NCI-H1417 (cell line): ENCODE measurements around the gene RAPGEF6.
"Not testable (repeated sequence)": the region's sequence is repeated elsewhere in the genome, so short reads cannot be mapped to it uniquely, and the experiment has no call there.

Source experiments
- DNase-seq, 3 experiments: peaks; one replicate each; lab custom pipeline; 2025; lab: John Stamatoyannopoulos, UW

Gene RAPGEF6

DNA sequence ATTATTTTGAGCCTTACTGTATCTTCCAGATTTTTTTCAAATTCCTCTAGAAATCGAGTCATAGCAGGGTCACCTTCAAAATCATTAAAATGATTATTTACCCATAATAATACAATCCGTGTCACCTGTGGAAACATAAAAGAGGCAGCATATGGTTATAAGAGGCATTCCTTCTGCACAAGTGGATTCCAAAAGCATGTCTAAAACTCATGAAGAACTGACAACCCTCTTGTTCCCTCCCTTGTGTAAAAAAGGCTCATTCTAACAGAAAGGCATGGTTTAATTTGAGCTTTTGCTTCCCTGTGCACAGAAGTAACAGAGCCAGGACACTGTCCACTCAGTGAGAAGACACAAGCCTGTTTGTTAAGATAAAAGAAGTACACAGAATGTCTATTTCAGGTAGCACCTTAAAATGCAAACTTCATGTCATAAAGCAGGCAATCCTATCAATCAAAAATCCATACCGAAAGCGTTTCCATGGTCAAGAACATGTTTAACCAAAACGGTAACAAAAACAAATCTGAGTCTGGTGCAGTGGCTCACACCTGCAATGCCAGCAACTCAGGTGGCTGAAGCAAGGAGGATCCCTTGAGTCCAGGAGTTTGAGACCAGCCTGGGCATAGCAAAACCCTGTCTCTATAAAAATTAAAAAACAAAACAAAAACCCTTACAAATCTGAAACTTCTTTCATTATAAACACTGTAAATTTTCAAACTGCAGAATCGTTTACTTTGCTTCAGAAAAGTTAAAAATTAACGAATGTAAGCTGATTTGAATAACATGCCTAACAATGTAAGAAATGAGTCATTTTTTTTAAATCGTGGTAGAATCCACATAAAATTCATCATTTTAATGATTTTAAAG lies 139.3 kb downstream of the RAPGEF6 start:
- DNase-seq = peak in 1 of 3 experiments; percentile 3

- DNase-seq = no peak
Observed at GRCh38 chr5:131491749-131492148, 143.3 kb downstream of the RAPGEF6 start.

GRCh38 chr5:131488463-131488862 lies 146.6 kb downstream of the RAPGEF6 start:
- no peak for DNase-seq

DNA sequence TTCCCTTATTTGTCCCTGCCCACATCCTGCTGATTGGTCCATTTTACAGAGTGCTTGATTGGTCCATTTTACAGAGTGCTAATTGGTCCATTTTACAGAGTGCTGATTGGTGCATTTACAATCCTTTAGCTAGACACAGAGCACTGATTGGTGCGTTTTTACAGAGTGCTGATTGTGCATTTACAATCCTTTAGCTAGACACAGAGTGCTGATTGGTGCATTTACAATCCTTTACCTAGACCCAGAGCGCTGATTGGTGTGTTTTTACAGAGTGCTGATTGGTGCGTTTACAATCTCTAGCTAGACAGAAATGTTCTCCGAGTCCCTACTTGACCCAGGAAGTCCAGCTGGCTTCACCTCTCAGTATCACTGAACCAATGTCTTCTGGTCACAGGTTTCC lies 147.7 kb downstream of the RAPGEF6 start:
- not testable (repeated sequence) for DNase-seq

DNA sequence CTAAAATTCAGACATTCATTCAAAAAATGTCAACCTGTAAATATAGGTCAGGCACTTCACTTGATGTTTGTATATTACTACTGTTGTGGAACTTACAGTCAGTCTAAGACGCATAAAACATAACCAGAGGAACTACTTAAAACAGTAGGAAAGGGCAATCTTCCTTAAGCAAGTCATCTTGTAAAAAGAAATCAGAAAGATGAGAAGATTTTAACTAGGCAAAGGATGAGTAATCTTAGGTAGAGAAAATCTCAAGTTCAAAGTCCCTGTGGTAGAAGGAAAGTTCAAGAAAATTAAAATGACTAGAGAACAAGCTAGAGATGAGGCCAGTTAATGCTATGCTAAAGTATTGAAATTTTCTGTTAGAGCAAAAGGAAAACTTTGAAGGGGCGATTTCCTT lies 152.4 kb downstream of the RAPGEF6 start:
- no peak for DNase-seq

DNA sequence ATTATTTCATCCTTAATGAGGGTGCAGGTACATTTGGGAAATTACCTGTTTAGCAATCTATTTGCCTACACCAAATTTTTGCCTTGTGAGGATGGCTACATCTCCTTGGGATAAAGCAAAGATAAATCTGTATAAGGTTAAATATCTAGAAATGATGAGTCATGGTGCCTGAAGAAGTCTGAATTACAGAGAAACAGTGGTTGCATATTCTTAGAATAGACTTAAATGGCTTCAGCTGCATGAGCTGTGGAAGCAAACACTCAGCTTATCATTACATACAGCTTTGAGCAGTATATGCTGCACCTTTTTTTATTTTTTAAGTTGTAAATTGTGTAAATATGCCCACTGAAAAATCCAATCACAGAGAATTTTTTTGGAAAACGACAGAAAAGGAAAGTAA lies 153.5 kb downstream of the RAPGEF6 start:
- DNase-seq = no peak

GRCh38 chr5:131475541-131475941 lies 159.5 kb downstream of the RAPGEF6 start:
- no peak for DNase-seq

DNA sequence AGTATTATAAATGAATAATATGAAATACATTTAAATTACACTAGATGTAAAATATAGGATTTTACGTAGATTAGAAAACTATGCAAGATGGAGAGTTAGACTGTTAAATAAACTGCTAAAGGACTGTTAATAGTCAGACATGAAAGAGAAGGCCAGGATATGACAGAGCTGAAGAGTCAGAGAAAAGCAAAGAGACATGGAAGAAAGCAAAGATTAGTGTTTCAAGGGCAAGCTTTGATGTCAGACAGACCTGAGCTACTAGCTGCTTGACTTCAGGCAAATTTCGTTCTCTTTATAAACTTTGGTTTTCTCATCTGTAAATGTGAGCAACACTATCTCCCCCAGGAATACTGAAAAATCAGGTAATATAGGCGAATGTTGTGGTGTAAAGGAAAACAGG lies 161.3 kb downstream of the RAPGEF6 start:
- no peak for DNase-seq

- no peak for DNase-seq
Observed at GRCh38 chr5:131466171-131466766, 168.8 kb downstream of the RAPGEF6 start.

- DNase-seq = no peak
Observed at GRCh38 chr5:131463656-131464055, 171.4 kb downstream of the RAPGEF6 start.

GRCh38 chr5:131462454-131462853 lies 172.6 kb downstream of the RAPGEF6 start:
- DNase-seq = peak in 2 of 3 experiments; percentile 39 to 43

- DNase-seq = peak in 1 of 3 experiments; percentile 13
Observed at GRCh38 chr5:131461742-131462141, 173.3 kb downstream of the RAPGEF6 start.

DNA sequence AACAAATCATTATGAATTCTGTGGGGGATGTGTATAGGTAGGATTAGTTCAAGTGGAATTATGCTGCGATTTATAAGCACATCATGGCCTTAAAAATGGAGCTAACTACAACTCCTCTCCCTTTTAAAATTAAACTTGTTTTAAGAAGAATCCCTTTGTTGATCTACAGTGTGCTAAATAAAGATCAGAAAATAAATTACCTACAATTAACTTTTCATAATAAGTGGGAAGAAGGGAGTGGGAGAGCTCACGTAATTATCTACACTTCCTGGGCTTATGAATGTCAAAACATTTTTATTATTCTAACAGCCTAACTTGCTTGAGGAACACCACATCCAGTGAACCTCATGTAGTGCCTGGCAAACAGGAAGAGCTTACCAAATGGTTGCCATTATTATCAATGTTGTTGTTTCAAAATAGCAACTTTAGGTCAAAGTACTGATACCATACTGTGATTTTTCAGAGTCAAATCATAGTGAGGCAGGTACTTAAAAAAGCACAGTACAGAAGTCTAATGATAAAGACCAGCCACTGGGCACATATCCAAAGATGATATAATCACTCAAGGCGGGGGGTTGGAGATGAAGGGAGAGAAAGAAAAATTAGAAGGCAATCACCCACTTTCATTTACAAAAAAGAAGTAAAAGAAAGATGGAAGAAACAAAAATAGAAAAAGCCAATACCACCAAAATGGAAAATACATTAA lies 174.0 kb downstream of the RAPGEF6 start:
- peak in 2 of 3 experiments; percentile 11 to 79 for DNase-seq

- no peak for DNase-seq
Observed at GRCh38 chr5:131460133-131460532, 174.9 kb downstream of the RAPGEF6 start.

DNA sequence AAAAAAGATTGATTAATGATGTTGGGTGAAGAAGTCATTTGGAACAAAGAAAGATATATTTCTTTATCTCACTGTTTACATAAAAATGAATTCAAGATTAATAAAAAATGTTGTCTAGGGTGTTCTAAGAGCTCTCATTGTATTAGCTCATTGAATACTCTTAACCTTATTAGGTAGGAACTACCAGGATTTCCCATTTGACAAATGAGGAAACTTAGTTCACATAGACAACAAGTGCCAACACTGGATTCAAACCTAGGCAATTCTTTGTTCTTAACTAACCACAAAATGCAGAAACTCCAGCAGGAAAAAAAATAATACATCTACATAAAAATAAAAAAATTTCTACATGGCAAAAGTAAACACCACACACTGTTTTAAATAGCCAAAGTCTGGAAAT lies 175.8 kb downstream of the RAPGEF6 start:
- no peak for DNase-seq

GRCh38 chr5:131457193-131457592 lies 177.8 kb downstream of the RAPGEF6 start:
- DNase-seq = no peak

GRCh38 chr5:131450941-131451340 lies 184.1 kb downstream of the RAPGEF6 start:
- no peak for DNase-seq

DNA sequence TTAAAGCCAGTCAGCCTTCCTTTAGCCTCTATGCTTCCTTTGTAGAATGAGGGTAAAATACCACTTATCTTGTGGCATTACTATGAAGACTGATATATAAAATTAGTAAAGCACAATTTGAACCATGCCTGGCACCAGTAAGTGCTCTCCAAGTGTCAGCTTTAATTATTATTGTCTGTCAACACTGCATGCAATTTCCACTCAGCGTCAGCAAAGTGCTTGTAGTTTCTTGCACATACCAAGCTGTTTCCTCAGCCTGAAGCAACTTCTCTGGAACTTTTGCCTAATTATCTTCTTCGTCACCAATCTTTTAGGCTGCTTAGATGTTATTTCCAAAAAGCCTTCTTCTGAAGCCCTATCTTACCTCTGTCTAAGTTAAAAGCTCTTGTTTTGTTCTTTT lies 193.8 kb downstream of the RAPGEF6 start:
- DNase-seq = peak in 2 of 3 experiments; percentile 27 to 64

- no peak for DNase-seq
Observed at GRCh38 chr5:131436081-131436480, 198.9 kb downstream of the RAPGEF6 start.

DNA sequence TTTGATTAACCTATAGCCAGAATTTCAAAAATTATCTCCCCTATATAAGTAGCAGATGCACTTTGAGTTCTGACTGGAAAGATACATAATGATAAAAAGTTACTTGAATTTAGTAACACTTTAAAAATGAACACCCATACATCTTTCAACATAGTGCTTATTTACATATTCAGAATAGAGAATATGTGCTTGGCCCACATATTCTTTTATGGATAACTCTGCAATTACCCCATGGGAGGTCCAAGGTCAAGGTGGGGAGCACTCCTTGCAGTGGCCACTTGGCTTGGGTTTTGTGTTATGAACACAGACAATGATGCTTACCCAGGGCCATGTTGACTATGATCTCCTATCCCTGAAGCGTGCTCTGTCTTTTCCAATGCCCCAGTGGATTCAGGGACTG lies 201.9 kb downstream of the RAPGEF6 start:
- no peak for DNase-seq

GRCh38 chr5:131431794-131432193 lies 203.2 kb downstream of the RAPGEF6 start:
- DNase-seq = no peak

- DNase-seq = no peak
Observed at GRCh38 chr5:131430794-131431193, 204.2 kb downstream of the RAPGEF6 start.

DNA sequence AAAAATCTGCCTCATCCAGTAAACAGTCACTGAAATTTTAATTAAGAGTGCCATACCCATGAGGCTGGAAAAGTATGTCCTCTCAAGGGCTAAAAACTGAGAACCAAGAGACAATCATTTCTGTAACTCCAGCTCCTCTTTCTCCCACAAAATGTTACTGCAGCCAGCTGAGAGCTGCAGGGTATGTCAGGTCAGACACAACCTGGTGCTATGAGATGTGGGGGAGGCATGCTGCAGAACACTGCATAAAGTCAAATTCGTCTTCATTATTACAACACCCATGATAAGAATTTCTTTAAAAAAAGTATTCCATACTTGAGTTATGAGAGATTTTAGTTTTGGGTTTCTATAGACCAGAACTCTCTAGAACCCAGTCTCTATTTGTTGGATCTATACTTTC lies 209.0 kb downstream of the RAPGEF6 start:
- no peak for DNase-seq
